OCI-M2 (cell line): Measurements from ENCODE around the gene MYL5.
"Not testable (repeated sequence)": the region's sequence is repeated elsewhere in the genome, so short reads cannot be mapped to it uniquely, and the experiment has no call there.

Experiments
- DNase-seq: peaks from one replicate; lab custom pipeline; 2025; ENCODE audit not compliant: unreplicated experiment; lab: John Stamatoyannopoulos, UW

MYL5 gene

GRCh38 chr4:669806-670559 is 4.4 kb upstream of the MYL5 start:
- DNase-seq, result not testable (repeated sequence)

DNA sequence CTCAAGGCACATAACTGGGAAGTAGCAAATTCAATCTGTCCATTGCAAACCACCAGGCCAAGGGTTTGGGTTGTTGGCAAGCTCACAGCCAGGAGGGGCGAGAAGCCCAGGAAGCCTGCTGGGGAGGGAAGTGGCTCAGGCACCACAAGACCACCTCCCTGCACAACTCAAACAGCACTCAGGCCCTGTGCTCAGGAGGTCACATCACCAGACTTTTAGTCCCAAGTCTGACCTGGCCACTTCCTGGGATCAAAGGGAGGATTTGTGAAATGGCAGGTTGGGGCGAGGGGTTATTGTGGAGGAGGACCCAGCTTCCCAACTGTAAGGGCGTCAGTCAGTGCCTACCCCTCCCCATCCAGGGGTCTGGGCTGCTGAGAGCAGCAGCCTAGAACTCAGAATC is 2.6 kb upstream of the MYL5 start:
- no peak for DNase-seq

- no peak for DNase-seq
These were observed 822 bp upstream of the MYL5 start for GRCh38 chr4:673349-674091.

DNA sequence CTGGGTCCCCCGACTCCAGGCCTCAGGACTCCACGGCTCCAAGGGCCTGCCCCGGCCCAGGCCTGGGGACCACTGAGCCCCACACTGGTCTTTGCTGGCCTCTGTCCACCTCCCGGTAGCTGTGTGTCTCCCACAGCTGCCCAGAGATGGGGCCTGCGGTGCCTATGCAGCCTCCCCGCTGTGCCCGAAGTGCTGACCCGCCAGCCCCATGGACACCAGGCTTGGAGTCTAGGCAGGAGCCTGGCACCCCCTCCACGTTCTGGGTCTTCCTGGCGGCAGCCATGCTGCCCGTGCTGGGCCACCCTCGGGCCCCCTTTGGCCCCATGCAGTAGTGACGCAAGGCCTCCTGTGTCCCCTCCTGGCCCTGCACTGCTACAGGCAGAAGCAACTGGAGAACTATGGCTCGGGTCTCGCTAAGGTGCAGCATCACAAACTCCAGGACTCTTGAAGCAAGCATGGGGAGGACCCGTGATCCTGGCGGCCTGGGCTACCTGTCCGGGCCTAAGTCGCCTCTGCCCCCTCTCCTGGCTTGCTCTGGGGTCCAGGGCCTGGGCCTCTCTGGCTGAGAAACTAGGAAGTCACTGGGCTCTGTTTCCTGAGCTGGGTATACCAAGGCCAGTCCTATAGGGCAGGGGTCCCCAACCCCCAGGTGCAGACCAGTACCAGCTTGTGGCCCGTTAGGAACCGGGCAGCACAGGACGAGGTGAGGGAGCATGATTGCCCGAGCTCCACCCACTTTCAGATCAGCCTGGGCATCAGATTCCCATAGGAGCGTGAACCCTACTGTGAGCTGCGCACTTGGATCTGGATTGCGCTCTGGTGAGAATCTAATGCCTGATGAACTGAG is 917 bp downstream of the MYL5 start:
- no peak for DNase-seq

DNA sequence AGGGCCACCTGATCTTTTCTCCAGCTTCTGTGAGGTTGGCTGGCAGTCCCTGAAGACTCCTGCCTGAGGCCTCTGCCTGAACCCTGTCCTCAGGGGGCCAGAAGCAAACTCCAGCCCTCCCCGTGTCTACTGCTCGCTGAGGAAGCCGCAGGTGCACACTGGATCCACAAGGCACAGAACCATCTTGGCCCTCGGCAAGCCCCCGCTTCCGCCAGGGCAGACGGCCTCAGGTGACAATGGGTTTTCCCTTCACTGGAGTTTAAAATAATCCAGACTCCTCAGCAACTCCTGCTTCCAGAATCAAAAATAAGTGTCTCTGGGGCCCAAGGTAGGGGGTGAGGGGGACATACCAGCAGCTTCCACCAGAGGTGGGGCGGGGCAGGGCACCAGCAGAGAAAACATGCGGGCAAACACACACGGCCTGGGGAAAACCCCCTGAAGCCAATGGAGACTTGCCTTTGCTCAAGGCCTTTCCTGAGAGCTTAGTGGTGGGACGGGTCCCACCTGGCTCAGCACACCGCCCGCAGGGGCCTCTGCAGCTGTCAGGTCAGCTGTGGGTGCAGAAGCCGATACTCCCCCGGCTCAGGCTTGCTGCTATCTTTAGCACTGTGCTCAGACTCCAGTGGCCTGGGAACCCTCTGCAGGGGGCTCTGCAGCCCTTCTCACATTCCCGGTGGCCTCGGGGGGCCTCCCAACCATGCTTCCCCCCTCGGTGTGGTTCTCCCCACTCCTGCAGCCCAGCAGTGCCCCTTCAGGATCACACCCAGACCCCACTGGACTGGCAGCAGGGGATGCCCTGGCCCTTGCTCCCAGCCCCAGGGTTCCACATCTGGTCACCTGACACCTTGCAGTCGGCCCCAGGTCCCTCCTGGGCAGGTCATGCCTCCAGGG is 1.9 kb downstream of the MYL5 start:
- DNase-seq, result no peak

- DNase-seq, result no peak
These were observed 2.5 kb downstream of the MYL5 start for GRCh38 chr4:676871-677235.

- DNase-seq, result no peak
These were observed 3.3 kb downstream of the MYL5 start for GRCh38 chr4:677431-678293.

DNA sequence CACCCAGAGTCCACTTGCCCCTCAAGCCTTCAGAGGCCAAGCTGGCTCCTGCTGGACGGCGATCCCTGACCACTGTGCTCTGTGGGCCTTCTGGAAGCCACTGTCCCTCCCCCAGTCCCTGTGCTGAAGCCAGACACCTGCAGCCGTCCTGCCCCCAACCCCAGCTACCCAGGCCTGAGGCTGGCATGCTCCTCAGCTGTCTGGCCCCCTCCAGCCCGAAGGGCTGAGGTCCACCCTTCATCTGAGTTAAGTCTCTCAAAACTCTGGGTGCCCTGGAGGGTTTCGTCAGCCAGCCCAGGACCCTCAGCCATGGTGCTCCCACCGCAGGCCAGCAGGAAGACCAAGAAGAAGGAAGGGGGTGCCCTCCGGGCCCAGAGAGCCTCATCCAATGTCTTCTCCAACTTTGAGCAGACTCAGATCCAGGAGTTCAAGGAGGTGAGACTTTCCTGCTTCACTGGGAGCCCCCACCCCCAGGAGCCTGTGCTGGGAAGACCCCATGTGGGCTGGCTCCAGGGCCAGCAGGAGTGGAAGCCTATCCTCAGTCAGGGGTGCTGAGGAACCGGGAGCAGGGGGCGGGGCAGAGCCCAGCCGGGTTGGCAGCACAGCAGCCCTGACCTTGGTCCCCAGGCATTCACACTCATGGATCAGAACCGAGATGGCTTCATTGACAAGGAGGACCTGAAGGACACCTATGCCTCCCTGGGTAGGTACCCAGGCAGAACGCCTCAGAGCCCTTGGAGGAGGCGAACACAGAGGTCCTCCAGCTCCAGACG is 4.2 kb downstream of the MYL5 start:
- DNase-seq, result no peak

- no peak for DNase-seq
These were observed 4.8 kb downstream of the MYL5 start for GRCh38 chr4:679104-679481.

GRCh38 chr4:679629-680028 is 5.3 kb downstream of the MYL5 start:
- DNase-seq, result no peak

DNA sequence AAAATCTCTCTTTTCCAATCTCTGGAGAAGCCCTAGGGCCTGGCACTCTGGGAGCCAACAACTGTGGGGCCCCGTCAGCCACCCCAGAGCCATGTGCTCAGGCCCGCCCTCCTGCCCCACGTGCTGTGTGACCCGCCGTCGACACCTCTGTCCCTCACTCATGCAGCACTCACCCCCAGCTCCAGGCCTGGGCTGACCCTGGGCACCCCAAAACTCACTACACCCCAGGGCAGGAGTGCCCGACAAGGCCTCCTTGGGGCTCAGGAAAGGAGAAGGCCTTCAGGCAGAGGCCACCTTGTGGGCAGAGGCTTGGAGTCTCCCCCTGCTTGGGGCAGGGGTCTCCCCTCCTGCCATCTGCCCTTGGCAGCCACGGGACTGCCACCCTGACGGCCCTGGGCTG is 5.7 kb downstream of the MYL5 start:
- DNase-seq, result no peak

GRCh38 chr4:680551-680927 is 6.2 kb downstream of the MYL5 start:
- no peak for DNase-seq

DNA sequence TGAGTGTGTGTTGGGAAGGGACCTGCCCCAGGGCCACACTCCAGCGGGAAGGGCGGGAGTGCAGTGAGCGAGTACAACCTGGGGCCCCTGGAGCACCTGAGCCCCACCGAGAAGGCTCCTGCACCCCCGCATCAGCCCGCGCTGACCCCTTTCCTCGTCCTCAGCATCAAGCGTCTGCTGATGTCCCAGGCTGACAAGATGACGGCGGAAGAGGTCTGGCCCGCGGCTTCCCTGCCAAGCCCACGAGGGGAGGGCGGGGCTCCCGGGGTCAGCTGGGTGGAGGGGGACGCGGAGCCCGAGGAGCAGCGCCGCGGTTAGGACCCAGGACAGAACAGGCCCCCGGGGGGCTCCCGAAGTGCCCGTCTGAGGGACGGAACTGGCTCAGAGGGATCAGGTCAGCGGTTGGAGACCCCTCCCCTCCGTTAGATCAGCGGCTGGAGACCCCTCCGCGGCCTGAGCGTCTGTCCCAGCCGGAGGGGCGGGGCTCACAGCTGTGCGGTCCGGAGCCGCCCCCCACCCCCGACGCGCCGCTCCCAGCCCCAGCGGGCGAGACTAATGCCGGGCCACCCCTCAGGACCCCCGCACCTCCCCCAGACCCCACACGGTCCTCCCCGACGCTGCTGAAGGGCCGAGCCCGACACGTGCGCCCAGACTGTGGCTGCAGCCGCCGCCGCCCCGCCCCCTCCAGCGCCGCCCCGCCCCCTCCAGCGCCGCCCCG is 6.7 kb downstream of the MYL5 start:
- no peak for DNase-seq

DNA sequence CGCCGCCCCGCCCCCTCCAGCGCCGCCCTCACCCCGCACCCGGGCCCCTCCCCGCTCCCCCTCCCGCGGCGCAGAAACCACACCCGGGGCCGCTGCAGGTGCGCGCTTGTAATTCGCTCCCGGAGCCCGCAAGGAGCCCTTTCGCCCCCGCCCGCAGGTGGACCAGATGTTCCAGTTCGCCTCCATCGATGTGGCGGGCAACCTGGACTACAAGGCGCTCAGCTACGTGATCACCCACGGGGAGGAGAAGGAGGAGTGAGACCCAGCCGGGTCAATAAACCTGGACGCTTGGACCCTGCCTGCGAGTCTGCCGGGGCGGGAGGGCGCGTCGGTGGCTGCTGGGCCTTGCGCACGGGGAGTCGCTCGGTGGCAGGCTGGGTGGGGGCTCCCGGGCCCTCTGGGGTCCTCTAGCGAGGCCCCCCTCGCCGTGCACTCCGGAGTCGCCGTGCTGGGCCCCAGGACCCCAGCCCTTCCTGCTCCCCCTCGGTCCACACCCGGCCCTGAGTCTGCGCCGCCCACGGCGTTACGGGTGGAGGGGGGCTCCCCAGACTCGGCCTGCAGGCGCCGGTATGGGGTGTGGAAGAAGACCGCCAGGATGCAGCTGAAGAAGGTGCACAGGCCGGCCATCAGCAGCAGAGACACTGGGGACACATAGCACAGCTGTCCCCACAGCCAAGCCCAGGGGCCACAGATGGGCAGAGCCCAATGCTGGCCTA is 7.6 kb downstream of the MYL5 start:
- no peak for DNase-seq

DNA sequence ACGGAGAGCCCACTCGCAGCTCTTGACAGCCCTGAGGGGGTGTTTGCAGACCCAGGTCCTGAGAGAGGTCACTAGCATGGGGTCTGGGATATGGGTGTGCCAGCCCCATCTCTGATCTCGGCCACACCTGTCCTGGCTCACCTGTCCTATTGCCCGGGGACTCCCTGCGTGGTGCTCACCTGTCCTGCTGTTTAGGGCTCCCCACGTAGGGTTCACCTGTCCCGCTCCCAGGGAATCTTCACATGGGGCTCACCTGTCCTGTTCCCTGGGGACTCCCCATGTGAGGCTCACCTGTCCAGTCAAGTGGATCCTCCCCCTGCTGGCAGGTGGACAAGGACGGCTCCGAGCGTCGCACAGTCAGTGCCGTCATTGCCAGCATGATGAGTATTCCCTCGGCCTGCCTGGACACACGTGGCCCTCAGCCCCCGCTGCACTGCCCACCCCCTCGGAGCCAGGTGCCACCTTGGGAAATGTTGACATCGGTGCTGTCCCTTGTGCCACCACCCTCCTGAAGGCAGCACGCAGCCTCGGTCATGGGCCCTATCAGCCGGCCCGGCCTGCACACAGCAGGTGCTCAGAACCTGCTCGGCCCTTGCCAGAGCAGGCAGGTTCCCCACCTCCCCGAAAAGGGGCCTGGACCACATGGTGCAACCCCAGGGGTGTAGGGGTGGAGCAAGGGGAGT is 8.3 kb downstream of the MYL5 start:
- no peak for DNase-seq

DNA sequence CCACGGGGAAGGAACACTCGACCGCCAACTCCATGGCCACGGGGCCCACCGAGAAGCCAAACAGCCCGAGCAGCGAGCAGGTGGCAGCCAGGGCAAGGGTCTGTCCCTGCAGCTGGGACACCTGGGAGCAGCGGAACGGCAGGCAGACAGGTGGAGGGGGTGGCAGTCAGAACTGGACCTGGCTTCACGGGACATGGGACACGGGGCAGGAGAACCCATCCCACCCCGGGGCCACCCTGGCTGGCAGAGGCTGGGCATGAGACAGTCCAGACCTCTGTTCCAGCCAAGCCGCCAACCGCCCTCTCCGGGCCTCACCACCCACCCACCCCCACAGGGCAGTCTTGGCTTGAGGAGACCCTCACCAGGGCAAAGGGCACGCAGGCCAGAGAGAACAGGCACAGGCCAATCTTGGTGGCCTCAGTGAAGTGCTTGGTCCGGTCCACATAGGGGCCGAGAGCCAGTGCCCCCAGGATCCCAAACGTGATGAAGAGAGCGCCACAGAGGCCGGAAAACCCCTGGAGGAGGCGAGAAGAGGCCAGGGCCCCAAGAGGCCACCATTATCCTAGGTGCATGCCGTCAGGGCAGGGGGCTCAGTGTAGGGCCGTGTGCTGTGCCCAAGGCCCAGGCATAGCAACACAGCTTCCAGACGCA is 9.0 kb downstream of the MYL5 start:
- no peak for DNase-seq
